Measurements from ENCODE around the gene FYB1. TPM values are rescaled to one million over a fixed set of nuclear protein-coding genes. Genes with fewer than 3 reads are reported as not detected.

FYB1 gene
- total and polyA plus RNA-seq, 2 donors (not counting 1 experiment from before 2014, with no cell fraction given) = 1.3 to 1.4 TPM

DNA sequence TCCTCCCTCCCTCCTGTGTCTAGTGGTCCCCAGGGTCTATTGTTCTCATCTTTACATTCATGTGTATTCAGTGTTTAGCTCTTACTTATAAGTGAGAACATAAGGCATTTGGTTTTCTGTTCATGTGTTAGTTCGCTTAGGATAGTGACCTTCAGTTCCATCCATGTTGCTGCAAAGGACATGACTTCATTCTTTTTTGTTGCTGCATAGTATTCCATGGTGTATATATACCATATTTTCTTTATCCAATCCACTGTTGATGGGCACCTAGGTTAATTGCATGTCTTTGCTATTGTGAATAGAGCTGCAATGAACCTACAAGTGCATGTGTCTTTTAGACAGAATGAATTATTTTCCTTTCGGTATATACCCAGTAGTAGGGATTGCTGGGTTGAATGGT is 46.8 kb downstream of the FYB1 start:
- ChIA-PET POLR2A (no interaction called here), CTCF (no interaction called here)
- intact Hi-C loops (cut with micrococcal nuclease) = loop anchor here (2.0 kb wide), 1 partner anchor 14 kb away; no protein-coding TSS in a partner anchor
- TF ChIP-seq, protein P1, sequence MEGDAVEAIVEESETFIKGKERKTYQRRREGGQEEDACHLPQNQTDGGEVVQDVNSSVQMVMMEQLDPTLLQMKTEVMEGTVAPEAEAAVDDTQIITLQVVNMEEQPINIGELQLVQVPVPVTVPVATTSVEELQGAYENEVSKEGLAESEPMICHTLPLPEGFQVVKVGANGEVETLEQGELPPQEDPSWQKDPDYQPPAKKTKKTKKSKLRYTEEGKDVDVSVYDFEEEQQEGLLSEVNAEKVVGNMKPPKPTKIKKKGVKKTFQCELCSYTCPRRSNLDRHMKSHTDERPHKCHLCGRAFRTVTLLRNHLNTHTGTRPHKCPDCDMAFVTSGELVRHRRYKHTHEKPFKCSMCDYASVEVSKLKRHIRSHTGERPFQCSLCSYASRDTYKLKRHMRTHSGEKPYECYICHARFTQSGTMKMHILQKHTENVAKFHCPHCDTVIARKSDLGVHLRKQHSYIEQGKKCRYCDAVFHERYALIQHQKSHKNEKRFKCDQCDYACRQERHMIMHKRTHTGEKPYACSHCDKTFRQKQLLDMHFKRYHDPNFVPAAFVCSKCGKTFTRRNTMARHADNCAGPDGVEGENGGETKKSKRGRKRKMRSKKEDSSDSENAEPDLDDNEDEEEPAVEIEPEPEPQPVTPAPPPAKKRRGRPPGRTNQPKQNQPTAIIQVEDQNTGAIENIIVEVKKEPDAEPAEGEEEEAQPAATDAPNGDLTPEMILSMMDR (IDR thresholded peaks at IDR 0.05) = no peak
- no peak for TF ChIP-seq EZH2 (IDR thresholded peaks at IDR 0.05; ENCODE audit: borderline replicate concordance, insufficient read depth, low read depth, low read length, poor library complexity, severe bottlenecking)
- Histone ChIP-seq H3K9ac (ENCODE audit: low read length) (no peak overlapping the region), H3K4me1 (ENCODE audit: control insufficient read depth in 2 of 2, insufficient read depth in 2 of 2, low read length in 2 of 2) (peaks cover 23 to 28% of the 10 kb centered on the region in 2 donors), H3K79me2 (ENCODE audit: control insufficient read depth, insufficient read depth, low read length) (no peaks in the 10 kb centered on the region), H3K9me3 (ENCODE audit: control extremely low read depth in 1 of 3, control insufficient read depth in 2 of 3, insufficient read depth in 1 of 3, low read length in 2 of 3) (peaks cover 0 to 3% (median 0%) of the 10 kb centered on the region in 3 donors), H3K36me3 (replicated peaks in 1 of 2; ENCODE audit: control extremely low read depth in 1 of 2, control insufficient read depth in 1 of 2, extremely low read depth in 1 of 2, insufficient read depth in 2 of 2, low read length in 1 of 2) (no peaks in the 10 kb centered on the region), H3K4me3 (ENCODE audit: control extremely low read depth in 1 of 5, extremely low read depth in 1 of 5, insufficient read depth in 1 of 5, low read depth in 2 of 5, low read length in 4 of 5) (no peak overlapping the region), H2AFZ (ENCODE audit: insufficient read depth, low read depth, low read length, poor library complexity, severe bottlenecking) (no peak overlapping the region), H4K20me1 (ENCODE audit: control insufficient read depth, insufficient read depth, low read length, poor library complexity, severe bottlenecking) (no peaks in the 10 kb centered on the region), H3K27me3 (replicated peaks in 1 of 4; ENCODE audit: control extremely low read depth in 1 of 4, control insufficient read depth in 3 of 4, insufficient read depth in 4 of 4, low read length in 3 of 4) (no peaks in the 10 kb centered on the region), H3K27ac (ENCODE audit: low read length in 2 of 2) (no peak overlapping the region), H3K4me2 (replicated peaks; ENCODE audit: low read depth, low read length, poor library complexity, severe bottlenecking) (no peak overlapping the region)
- H3K4me1 Mint-ChIP-seq = peaks cover 29% of the 10 kb centered on the region
- H3K4me3 Mint-ChIP-seq = no peak overlapping the region
- no peak for DNase-seq
- H3K27ac Mint-ChIP-seq = no peak overlapping the region
- peaks cover 4% of the 10 kb centered on the region for H3K9me3 Mint-ChIP-seq (ENCODE audit: insufficient read depth)
- no CpG with 5 or more reads among the region's 2 CpGs for WGBS (ENCODE audit: insufficient coverage)
- ATAC-seq (ENCODE audit: low read depth) = no peak
- no peaks in the 10 kb centered on the region for H3K27me3 Mint-ChIP-seq

DNA sequence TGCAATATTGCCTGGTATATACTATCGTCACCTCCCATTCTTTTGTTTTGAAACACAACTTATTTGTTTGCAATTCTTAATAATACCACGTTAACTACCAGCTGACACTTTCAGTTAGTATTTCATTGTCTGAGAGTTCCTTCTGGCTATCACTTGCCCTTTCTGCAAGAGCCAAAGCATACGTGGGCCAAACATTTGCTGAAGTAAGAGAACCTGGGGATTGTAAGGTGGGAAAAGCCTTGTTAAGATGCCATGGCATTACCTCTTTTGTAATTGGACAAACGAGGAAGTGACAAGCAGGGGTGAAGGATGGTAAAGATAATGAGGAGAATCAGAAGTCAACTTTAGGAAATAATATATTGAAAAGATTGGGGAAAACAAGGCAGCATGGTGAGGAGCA is 47.7 kb downstream of the FYB1 start:
- H3K79me2 ChIP-seq (ENCODE audit: control insufficient read depth, insufficient read depth, low read length) = no peaks in the 10 kb centered on the region
- CTCF ChIA-PET = no interaction called here
- H3K4me3 ChIP-seq (ENCODE audit: control extremely low read depth in 1 of 5, extremely low read depth in 1 of 5, insufficient read depth in 1 of 5, low read depth in 2 of 5, low read length in 4 of 5) = no peak overlapping the region
- no peak overlapping the region for H3K9ac ChIP-seq (ENCODE audit: low read length)
- intact Hi-C loops (cut with micrococcal nuclease) = loop anchor here (2.0 kb wide), 1 partner anchor 15 kb away; no protein-coding TSS in a partner anchor
- no peak overlapping the region for H3K27ac Mint-ChIP-seq
- DNase-seq = no peak
- peaks cover 0 to 3% (median 0%) of the 10 kb centered on the region in 3 donors for H3K9me3 ChIP-seq (ENCODE audit: control extremely low read depth in 1 of 3, control insufficient read depth in 2 of 3, insufficient read depth in 1 of 3, low read length in 2 of 3)
- no peak overlapping the region for H2AFZ ChIP-seq (ENCODE audit: insufficient read depth, low read depth, low read length, poor library complexity, severe bottlenecking)
- ATAC-seq (ENCODE audit: low read depth) = no peak
- no peak overlapping the region for H3K4me3 Mint-ChIP-seq
- no peaks in the 10 kb centered on the region for H3K27me3 ChIP-seq (replicated peaks in 1 of 4; ENCODE audit: control extremely low read depth in 1 of 4, control insufficient read depth in 3 of 4, insufficient read depth in 4 of 4, low read length in 3 of 4)
- H3K27ac ChIP-seq (ENCODE audit: low read length in 2 of 2) = no peak overlapping the region
- H3K36me3 ChIP-seq (replicated peaks in 1 of 2; ENCODE audit: control extremely low read depth in 1 of 2, control insufficient read depth in 1 of 2, extremely low read depth in 1 of 2, insufficient read depth in 2 of 2, low read length in 1 of 2) = no peaks in the 10 kb centered on the region
- POLR2A ChIA-PET = no interaction called here
- no peak overlapping the region for H3K4me2 ChIP-seq (replicated peaks; ENCODE audit: low read depth, low read length, poor library complexity, severe bottlenecking)
- WGBS (ENCODE audit: insufficient coverage) = 100% methylated on average over 1 of the region's 4 CpGs
- peaks cover 23% of the 10 kb centered on the region for H3K4me1 Mint-ChIP-seq
- TF ChIP-seq, protein P1 (IDR thresholded peaks at IDR 0.05) = no peak
- TF ChIP-seq EZH2 (IDR thresholded peaks at IDR 0.05; ENCODE audit: borderline replicate concordance, insufficient read depth, low read depth, low read length, poor library complexity, severe bottlenecking) = no peak
- H3K4me1 ChIP-seq (ENCODE audit: control insufficient read depth in 2 of 2, insufficient read depth in 2 of 2, low read length in 2 of 2) = peaks cover 13 to 19% of the 10 kb centered on the region in 2 donors
- no peaks in the 10 kb centered on the region for H4K20me1 ChIP-seq (ENCODE audit: control insufficient read depth, insufficient read depth, low read length, poor library complexity, severe bottlenecking)
- peaks cover 4% of the 10 kb centered on the region for H3K9me3 Mint-ChIP-seq (ENCODE audit: insufficient read depth)
- no peaks in the 10 kb centered on the region for H3K27me3 Mint-ChIP-seq

Data from B cell (primary cell).